K562 (cell line): ENCODE data around the gene PITPNB. TPM values are rescaled to one million over a fixed set of nuclear protein-coding genes. Genes with fewer than 3 reads are reported as not detected.

Experiments used
- ATAC-seq: fragments of 200-7000 bp; cut with Tn5 transposase; 3 replicates; pipeline ENCODE4 v1.9.1; 2020; ENCODE audit warnings: moderate library complexity
- BruUV-seq: library from RNA; stranded (reverse); fragments of 400-500 nt; replicated peaks from 2 replicates; lab custom pipeline; 2021; lab: Mats Ljungman, UMichigan
- CTCF ChIA-PET: fragments of 300-600 bp; formaldehyde crosslinking; extraction: SDS; loops from one replicate; lab custom pipeline; 2021; ENCODE audit warnings: low intra/inter-chr PET ratio; lab: Yijun Ruan, JAX
- POLR2A ChIA-PET: fragments of 300-600, 350-650 bp; sonication (Branson Sonifier 250); formaldehyde crosslinking; extraction: SDS; loops from one replicate; lab custom pipeline; 2021; ENCODE audit warnings: antibody characterized with exemption, inconsistent platforms; lab: Yijun Ruan, JAX
- DNase-seq, 4 experiments: peaks; one replicate each; pipeline versions ENCODE4 v3.0.0 to v3.0.0-alpha.2; 2011 to 2018; ENCODE audit warnings: low spot score in 3 of 4, mixed read lengths in 3 of 4; ENCODE audit errors: extremely low read depth in 1 of 4
- FAIRE-seq: peaks from 2 replicates; lab custom pipeline; 2011; peaks lifted over from hg19 to GRCh38; lab: Jason Lieb, UNC
- H2AFZ ChIP-seq: 2 replicates; pipeline ENCODE4 v1.6.0; 2011; ENCODE audit warnings: low read depth, low read length, control low read depth, inconsistent platforms
- H3K27ac ChIP-seq: fragments of 200-600 bp; 3 replicates; pipeline ENCODE4 v1.8.0; 2011; ENCODE audit warnings: low read depth, mild to moderate bottlenecking, control low read depth, inconsistent platforms, low read length, moderate library complexity, mixed read lengths; ENCODE audit errors: extremely low read depth
- H3K27me3 ChIP-seq, 2 experiments: fragments of 300-600 bp in 1 of 2; 2 replicates in 1 of 2; 3 replicates in 1 of 2; pipeline versions ENCODE4 v1.6.0 to v1.8.0; 2011; ENCODE audit warnings: inconsistent platforms in 2 of 2, low read length in 2 of 2, mild to moderate bottlenecking in 1 of 2, mixed read lengths in 1 of 2, moderate library complexity in 1 of 2; ENCODE audit not compliant: control insufficient read depth in 2 of 2, insufficient read depth in 2 of 2
- H3K36me3 ChIP-seq: fragments of 300-600 bp; 3 replicates; pipeline ENCODE4 v1.8.0; 2011; ENCODE audit warnings: mild to moderate bottlenecking, low read length, inconsistent platforms; ENCODE audit not compliant: control insufficient read depth, insufficient read depth
- H3K4me1 ChIP-seq, 2 experiments: fragments of 200-600 bp in 1 of 2; replicated peaks in 1 of 2; 2 replicates in 1 of 2; 3 replicates in 1 of 2; pipeline versions ENCODE4 v1.5.1 to v1.8.0; 2011; ENCODE audit warnings: inconsistent platforms in 2 of 2, low read length in 2 of 2, mild to moderate bottlenecking in 1 of 2, mixed read lengths in 1 of 2, moderate library complexity in 1 of 2; ENCODE audit not compliant: control insufficient read depth in 2 of 2, insufficient read depth in 2 of 2
- H3K4me2 ChIP-seq: 2 replicates; pipeline ENCODE4 v1.6.1; 2011; ENCODE audit warnings: low read length, control low read depth, inconsistent platforms, mixed read lengths; ENCODE audit not compliant: insufficient read depth
- H3K4me3 ChIP-seq: fragments of 200-600 bp; sonication (generic), shearing (Covaris generic); 2 replicates; pipeline ENCODE4 v1.5.1; 2016; ENCODE audit warnings: control low read depth, inconsistent platforms
- H3K79me2 ChIP-seq: fragments of 200-600 bp; 3 replicates; pipeline ENCODE4 v1.8.0; 2011; ENCODE audit warnings: low read length, inconsistent platforms; ENCODE audit not compliant: control insufficient read depth, insufficient read depth
- H3K9ac ChIP-seq, 2 experiments: 2 replicates each; pipeline versions ENCODE4 v1.6.0 to v1.6.1; 2011; ENCODE audit warnings: low read depth in 2 of 2, low read length in 2 of 2, control low read depth in 1 of 2, inconsistent platforms in 1 of 2, mild to moderate bottlenecking in 1 of 2, mixed read lengths in 1 of 2; ENCODE audit not compliant: insufficient read depth in 1 of 2
- H3K9me1 ChIP-seq: one replicate; pipeline ENCODE4 v1.6.0; 2011; ENCODE audit warnings: inconsistent platforms, mild to moderate bottlenecking, low read length, moderate library complexity; ENCODE audit not compliant: control insufficient read depth, insufficient read depth
- H3K9me3 ChIP-seq: replicated peaks from 2 replicates; pipeline ENCODE4 v1.5.1; 2011; ENCODE audit warnings: low read depth, low read length, inconsistent platforms; ENCODE audit not compliant: control insufficient read depth, insufficient read depth
- H4K20me1 ChIP-seq: replicated peaks from 2 replicates; pipeline ENCODE4 v1.6.1; 2011; ENCODE audit warnings: low read length, inconsistent platforms, mixed read lengths; ENCODE audit not compliant: control insufficient read depth, insufficient read depth
- CXXC5 ChIP-seq: fragments of 250-450 bp; sonication (Bioruptor Pico); IDR thresholded peaks from 2 replicates; pipeline ENCODE4 v1.8.0; 2022; ENCODE audit warnings: inconsistent platforms, mild to moderate bottlenecking, moderate library complexity
- E2F5 ChIP-seq: sonication (generic); formaldehyde crosslinking; IDR thresholded peaks from 2 replicates; pipeline ENCODE4 v1.8.0; 2022; ENCODE audit warnings: mild to moderate bottlenecking, missing genetic modification reagents
- HMBOX1 ChIP-seq: sonication (generic); IDR thresholded peaks from 2 replicates; pipeline ENCODE4 v1.6.1; 2016
- ID3 ChIP-seq, 2 experiments: fragments of 250-450 bp in 1 of 2; fragments of 450-650 bp in 1 of 2; sonication (Bioruptor Pico) in 1 of 2; IDR thresholded peaks; 2 replicates each; pipeline versions ENCODE4 v1.6.1 to v1.8.0; 2016 to 2021; ENCODE audit warnings: mild to moderate bottlenecking in 2 of 2, moderate library complexity in 2 of 2, missing compliant biosample characterization in 1 of 2, missing genetic modification characterization in 1 of 2
- NFATC3 ChIP-seq: fragments of 450-650 bp; IDR thresholded peaks from 2 replicates; pipeline ENCODE4 v1.6.1; 2017; ENCODE audit warnings: mild to moderate bottlenecking
- PPARD ChIP-seq: fragments of 250-450 bp; sonication (Bioruptor Pico); IDR thresholded peaks from 2 replicates; pipeline ENCODE4 v1.8.0; 2022; ENCODE audit warnings: inconsistent platforms, mild to moderate bottlenecking, moderate library complexity
- ZNF592 ChIP-seq: fragments of 450-650 bp; IDR thresholded peaks from 2 replicates; pipeline ENCODE4 v1.6.1; 2017; ENCODE audit warnings: antibody characterized with exemption, mild to moderate bottlenecking
- ZNF79 ChIP-seq: fragments of 250-450 bp; sonication (Bioruptor Pico); IDR thresholded peaks from 2 replicates; pipeline ENCODE4 v1.4.0; 2020; ENCODE audit warnings: low read depth, mild to moderate bottlenecking, moderate library complexity
- ZSCAN29 ChIP-seq: fragments of 450-650 bp; IDR thresholded peaks from 2 replicates; pipeline ENCODE4 v1.6.1; 2017
- WGBS: fragments of 100-300 bp; shearing (Covaris generic); methylation state at CpG from one replicate; pipeline ENCODE4 v1.1.6; 2016; ENCODE audit warnings: low coverage, mixed read lengths; ENCODE audit not compliant: insufficient coverage; ENCODE audit errors: missing lambda C conversion rate; 5-methylcytosine and 5-hydroxymethylcytosine counted together
- in situ Hi-C: fragments of 300-500 bp; cut with MboI; formaldehyde crosslinking; loops from 4 replicates; pipeline ENCODE4 v1.15.0; 2018; ENCODE audit warnings: inconsistent platforms, mixed read lengths
- intact Hi-C: fragments of 100-400 bp; cut with micrococcal nuclease; formaldehyde crosslinking; loops from 2 replicates; pipeline ENCODE4 v1.14.2; 2022
- polyA plus RNA-seq, 8 experiments: library from polyadenylated mRNA; depleted of rRNA in 4 of 8; stranded (reverse) in 5 of 8; unstranded in 3 of 8; fragments of >200 nt; fragmentation: Nextera tagmentation in 2 of 8; fragmentation: Illumina TruSeq in 1 of 8; extraction: Ambion mirVana in 2 of 8; extraction: Trizol in 1 of 8; gene quantifications; 2 replicates each; pipeline versions ENCODE4 v1.2.1 to v1.2.3, GENCODE V29; 2011 to 2014; ENCODE audit warnings: inconsistent platforms in 1 of 8, missing spikeins in 1 of 8
- total RNA-seq, 7 experiments: library from RNA; depleted of rRNA in 6 of 7; stranded (reverse); fragments of >200 nt in 6 of 7; fragmentation: Illumina TruSeq in 2 of 7; extraction: Trizol in 2 of 7; gene quantifications; 2 replicates each; pipeline versions ENCODE4 v1.2.1 to v1.2.3, GENCODE V29; 2011 to 2021; ENCODE audit warnings: low replicate concordance in 1 of 7

Gene PITPNB
- total and polyA plus RNA-seq, 9 of the 15 experiments (the other 6 are each of a cell fraction or from before 2014, with no cell fraction given) = 13.1 to 52.4 (median 34.7) TPM

DNA sequence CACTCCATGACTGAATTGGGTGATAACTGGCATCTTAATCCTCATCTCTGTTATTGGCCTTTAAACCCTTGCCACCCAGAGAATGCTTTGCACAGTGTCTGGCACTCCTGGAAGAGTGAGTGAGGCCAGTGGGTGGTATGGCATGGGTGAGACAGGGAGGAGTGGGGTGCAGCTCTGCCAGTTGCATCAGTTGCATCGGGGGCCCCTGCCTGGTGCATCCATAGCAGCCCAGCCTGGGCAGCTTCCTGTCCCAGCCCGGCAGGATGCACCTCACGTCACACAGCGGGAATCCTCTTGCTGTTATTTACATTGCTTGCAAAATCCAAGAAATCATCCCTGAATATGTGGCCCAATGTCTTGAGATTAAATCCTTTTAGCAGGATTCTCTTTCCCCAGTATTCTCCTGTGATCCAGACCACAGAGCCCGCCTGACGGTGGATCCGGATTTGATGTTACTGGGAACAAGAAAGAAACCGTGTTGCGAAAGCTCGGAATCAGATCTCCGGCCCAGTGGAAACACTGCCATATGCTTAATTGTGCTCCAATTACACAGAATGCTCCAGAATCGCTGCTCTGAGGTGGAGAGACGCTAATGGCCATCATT is 79.9 kb downstream of the PITPNB start:
- Histone ChIP-seq H3K9me1 (no peaks in the 10 kb centered on the region), H3K9ac (no peak overlapping the region), H3K4me2 (no peak overlapping the region), H3K27me3 (no peaks in the 10 kb centered on the region), H4K20me1 (no peaks in the 10 kb centered on the region), H3K9me3 (no peaks in the 10 kb centered on the region), H3K36me3 (no peaks in the 10 kb centered on the region), H3K79me2 (no peaks in the 10 kb centered on the region), H3K4me3 (no peak overlapping the region), H3K4me1 (peaks cover 8 to 12% of the 10 kb centered on the region in 2 experiments; a peak in 4 of 5 replicates), H3K27ac (no peak overlapping the region), H2AFZ (no peak overlapping the region)
- 69% methylated on average over 9 of the region's 13 CpGs for WGBS
- in situ Hi-C loops = no loop called here
- TF ChIP-seq ZNF592 = no peak
- TF ChIP-seq ZSCAN29 = no peak
- no peak for TF ChIP-seq HMBOX1
- no peak for TF ChIP-seq NFATC3
- no peak for TF ChIP-seq PPARD (CRISPR knock-in tag)
- no peak for TF ChIP-seq E2F5 (CRISPR knock-in tag)
- no peak for TF ChIP-seq ID3 (CRISPR knock-in tag; IDR thresholded peaks at IDR 0.05)
- no peak for TF ChIP-seq ID3 (tag; IDR thresholded peaks at IDR 0.05)
- TF ChIP-seq ZNF79 (CRISPR knock-in tag) = no peak
- no peak for TF ChIP-seq CXXC5 (CRISPR knock-in tag)
- DNase-seq (no peak), FAIRE-seq (no peak), ATAC-seq (no peak)
- CTCF ChIA-PET = no interaction called here
- no TSS peak for BruUV-seq
- POLR2A ChIA-PET = interaction anchor here (0.7 kb wide), 1 partner anchor 43 kb away, joined by 3 read pairs; no protein-coding TSS in a partner anchor
- intact Hi-C loops = no loop called here
